ENCODE results near the gene TIMM50.

GRCh38 chr19:39497701-39497995, 17.0 kb downstream of the TIMM50 start:
- TF ChIP-seq POLR2A (IDR thresholded peaks at IDR 0.05; ENCODE audit: low read depth, low read length) (no peak), POLR2AphosphoS5 (IDR thresholded peaks at IDR 0.05; ENCODE audit: low read depth, low read length) (no peak), POU2F2 (IDR thresholded peaks at IDR 0.05; ENCODE audit: low read depth, low read length) (no peak), TAF1 (IDR thresholded peaks at IDR 0.05; ENCODE audit: low read depth, low read length) (no peak)

All from GM12891 (cell line).